OCI-LY7 (cell line): ENCODE results near the gene ARHGAP42. TPM values are rescaled to one million over a fixed set of nuclear protein-coding genes. Genes with fewer than 3 reads are reported as not detected.

ENCODE experiments used
- BruUV-seq: library from RNA; stranded (reverse); fragments of 400-500 nt; replicated peaks from 2 replicates; lab custom pipeline; 2021; lab: Mats Ljungman, UMichigan
- CTCF ChIA-PET: fragments of 300-600 bp; sonication (Branson Sonifier 250); formaldehyde crosslinking; loops from one replicate; lab custom pipeline; 2022; ENCODE audit warnings: antibody characterized with exemption; ENCODE audit not compliant: unreplicated experiment; lab: Charles Lee
- POLR2A ChIA-PET: fragments of 300-600 bp; sonication (Branson Sonifier 250); formaldehyde crosslinking; loops from one replicate; lab custom pipeline; 2022; ENCODE audit warnings: antibody characterized with exemption; lab: Charles Lee
- DNase-seq: peaks from one replicate; pipeline ENCODE4 v3.0.0-alpha.2; 2015; ENCODE audit warnings: low spot score
- H2AFZ ChIP-seq: fragments of 200-600 bp; sonication (generic), shearing (Covaris generic); 2 replicates; pipeline ENCODE4 v1.6.1; 2014; ENCODE audit warnings: mild to moderate bottlenecking, antibody characterized with exemption, low read length, moderate library complexity
- H3K27ac ChIP-seq: fragments of 200-600 bp; sonication (generic); 2 replicates; pipeline ENCODE4 v1.5.1; 2014; ENCODE audit warnings: mixed run types, low read depth, mild to moderate bottlenecking, moderate library complexity, low read length, inconsistent platforms; ENCODE audit not compliant: poor library complexity, severe bottlenecking
- H3K36me3 ChIP-seq: fragments of 200-600 bp; sonication (generic); 2 replicates; pipeline ENCODE4 v1.6.1; 2014; ENCODE audit warnings: mild to moderate bottlenecking, antibody characterized with exemption, low read length, moderate library complexity, mixed read lengths; ENCODE audit not compliant: insufficient read depth
- H3K4me1 ChIP-seq: fragments of 200-600 bp; sonication (generic); 2 replicates; pipeline ENCODE4 v1.5.1; 2014; ENCODE audit warnings: mild to moderate bottlenecking, low read length; ENCODE audit not compliant: insufficient read depth, poor library complexity, severe bottlenecking
- H3K4me2 ChIP-seq: fragments of 200-600 bp; sonication (generic); 2 replicates; pipeline ENCODE4 v1.6.1; 2014; ENCODE audit warnings: mild to moderate bottlenecking, low read length
- H3K4me3 ChIP-seq: fragments of 200-600 bp; sonication (generic); 2 replicates; pipeline ENCODE4 v1.5.1; 2014; ENCODE audit warnings: mild to moderate bottlenecking, low read depth, low read length; ENCODE audit not compliant: poor library complexity, severe bottlenecking
- H3K79me2 ChIP-seq: fragments of 200-600 bp; sonication (generic); 2 replicates; pipeline ENCODE4 v1.6.1; 2016; ENCODE audit warnings: low read depth, mild to moderate bottlenecking, low read length, moderate library complexity, mixed read lengths; ENCODE audit not compliant: insufficient read depth
- H3K9me2 ChIP-seq: fragments of 200-600 bp; sonication (generic); 2 replicates; pipeline ENCODE4 v1.6.1; 2016; ENCODE audit warnings: mild to moderate bottlenecking, low read length, mixed read lengths; ENCODE audit not compliant: insufficient read depth
- H3K9me3 ChIP-seq: fragments of 200-600 bp; sonication (generic); 2 replicates; pipeline ENCODE4 v1.6.1; 2014; ENCODE audit warnings: mild to moderate bottlenecking, mixed run types, low read length, mixed read lengths
- H4K20me1 ChIP-seq: fragments of 200-600 bp; sonication (generic); 2 replicates; pipeline ENCODE4 v1.6.1; 2014; ENCODE audit warnings: mild to moderate bottlenecking, antibody characterized with exemption, low read length, moderate library complexity, mixed read lengths; ENCODE audit not compliant: insufficient read depth
- CTCF ChIP-seq: fragments of 200-600 bp; sonication (generic); conservative IDR thresholded peaks from 2 replicates; pipeline ENCODE4 v1.5.1; 2014; ENCODE audit warnings: mild to moderate bottlenecking, antibody characterized with exemption, low read length, moderate library complexity, mixed read lengths
- EZH2phosphoT487 ChIP-seq: fragments of 200-600 bp; sonication (generic); IDR thresholded peaks from 2 replicates; pipeline ENCODE4 v1.6.1; 2018; ENCODE audit warnings: low read depth, borderline replicate concordance, mild to moderate bottlenecking, mixed run types, antibody characterized with exemption, low read length, moderate library complexity, mixed read lengths
- intact Hi-C: fragments of 100-400 bp; cut with micrococcal nuclease; formaldehyde crosslinking; loops from one replicate; pipeline ENCODE4 v1.10.0; 2022; ENCODE audit not compliant: unreplicated experiment
- total RNA-seq, 2 experiments: library from RNA; depleted of rRNA in 1 of 2; stranded (reverse); fragments of >200 nt in 1 of 2; shearing (Covaris generic) in 1 of 2; gene quantifications; 2 replicates each; pipeline ENCODE4 v1.2.3, GENCODE V29; 2014 to 2022

The ARHGAP42 gene
- total RNA-seq, 2 experiments from 2014 or later, result not detected

GRCh38 chr11:100888836-100889235 is 201.7 kb downstream of the ARHGAP42 start:
- no peak overlapping the region for H2AFZ ChIP-seq
- CTCF ChIA-PET, result no interaction called here
- H3K4me2 ChIP-seq, result no peak overlapping the region
- no peaks in the 10 kb centered on the region for H3K9me3 ChIP-seq
- H3K4me1 ChIP-seq, result no peaks in the 10 kb centered on the region
- H4K20me1 ChIP-seq, result no peaks in the 10 kb centered on the region
- TF ChIP-seq EZH2phosphoT487 (no peak), CTCF (no peak)
- no peak overlapping the region for H3K4me3 ChIP-seq
- intact Hi-C loops, result no loop called here
- DNase-seq, result no peak
- no TSS peak for BruUV-seq
- H3K36me3 ChIP-seq, result no peaks in the 10 kb centered on the region
- H3K79me2 ChIP-seq, result no peaks in the 10 kb centered on the region
- H3K27ac ChIP-seq, result no peak overlapping the region
- H3K9me2 ChIP-seq, result no peaks in the 10 kb centered on the region
- POLR2A ChIA-PET, result no interaction called here

- TF ChIP-seq CTCF, result no peak
- no peak for TF ChIP-seq EZH2phosphoT487
- Histone ChIP-seq H3K9me3 (no peaks in the 10 kb centered on the region), H3K79me2 (no peaks in the 10 kb centered on the region), H3K27ac (no peak overlapping the region), H3K4me3 (no peak overlapping the region), H4K20me1 (no peaks in the 10 kb centered on the region), H3K4me1 (no peaks in the 10 kb centered on the region), H3K4me2 (no peak overlapping the region), H3K9me2 (no peaks in the 10 kb centered on the region), H2AFZ (no peak overlapping the region), H3K36me3 (no peaks in the 10 kb centered on the region)
- ChIA-PET POLR2A (interaction anchor here (0.6 kb wide), 1 partner anchor 12 kb away, joined by 5 read pairs; no protein-coding TSS in a partner anchor), CTCF (no interaction called here)
- no peak for DNase-seq
- intact Hi-C loops, result no loop called here
- BruUV-seq, result no TSS peak
These were observed 202.7 kb downstream of the ARHGAP42 start for GRCh38 chr11:100889758-100890157.

DNA sequence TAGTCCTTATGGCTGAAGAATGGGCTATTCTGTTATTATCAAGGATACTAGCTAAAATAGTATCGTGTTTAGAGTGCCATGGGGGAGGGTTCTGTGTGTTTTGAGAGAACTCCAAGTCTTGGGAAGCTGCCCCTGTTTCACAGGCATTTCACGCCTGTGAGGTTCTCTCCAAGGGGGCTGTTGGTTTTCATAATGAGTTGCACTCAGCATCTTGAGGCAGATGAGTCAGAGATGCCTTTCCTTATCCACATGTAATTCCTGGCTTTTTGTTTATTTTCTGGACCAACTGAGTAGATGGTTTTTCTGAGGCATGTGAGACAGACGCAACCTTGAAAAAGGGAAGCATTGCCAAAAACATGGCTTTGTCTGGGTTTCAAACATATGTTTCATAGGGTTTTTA is 203.7 kb downstream of the ARHGAP42 start:
- ChIA-PET POLR2A (interaction anchor here (0.7 kb wide), 1 partner anchor 78 kb away, joined by 3 read pairs; no protein-coding TSS in a partner anchor), CTCF (no interaction called here)
- H3K36me3 ChIP-seq, result no peaks in the 10 kb centered on the region
- no peak overlapping the region for H2AFZ ChIP-seq
- H3K79me2 ChIP-seq, result no peaks in the 10 kb centered on the region
- no TSS peak for BruUV-seq
- no peaks in the 10 kb centered on the region for H4K20me1 ChIP-seq
- no peak for TF ChIP-seq EZH2phosphoT487
- TF ChIP-seq CTCF, result no peak
- H3K4me2 ChIP-seq, result no peak overlapping the region
- H3K9me2 ChIP-seq, result no peaks in the 10 kb centered on the region
- intact Hi-C loops, result no loop called here
- H3K27ac ChIP-seq, result no peak overlapping the region
- H3K4me3 ChIP-seq, result no peak overlapping the region
- no peak for DNase-seq
- no peaks in the 10 kb centered on the region for H3K4me1 ChIP-seq
- no peaks in the 10 kb centered on the region for H3K9me3 ChIP-seq
